Mucosa of stomach (tissue), 1 donor: ENCODE data around the gene BDNF.
"Not testable (repeated sequence)": the region's sequence is repeated elsewhere in the genome, so short reads cannot be mapped to it uniquely, and the experiment has no call there.

Experiments used
- H3K27me3 ChIP-seq: one replicate; pipeline ENCODE4 v1.7.0; 2013; ENCODE audit warnings: mild to moderate bottlenecking, low read length; ENCODE audit not compliant: control insufficient read depth, insufficient read depth
- H3K36me3 ChIP-seq: one replicate; pipeline ENCODE4 v1.7.0; 2013; ENCODE audit warnings: low read length; ENCODE audit not compliant: control insufficient read depth, insufficient read depth
- H3K4me1 ChIP-seq: one replicate; pipeline ENCODE4 v1.7.0; 2013; ENCODE audit warnings: mild to moderate bottlenecking, low read length; ENCODE audit not compliant: control insufficient read depth, insufficient read depth
- H3K4me3 ChIP-seq: one replicate; pipeline ENCODE4 v1.7.0; 2013; ENCODE audit warnings: low read length
- H3K9ac ChIP-seq: one replicate; pipeline ENCODE4 v1.7.0; 2013; ENCODE audit warnings: mild to moderate bottlenecking, low read length, moderate library complexity
- H3K9me3 ChIP-seq: one replicate; pipeline ENCODE4 v1.7.0; 2013; ENCODE audit warnings: mild to moderate bottlenecking, low read length, moderate library complexity; ENCODE audit not compliant: control insufficient read depth
- donor health status: Pancreatic carcinoma.

Gene BDNF

DNA sequence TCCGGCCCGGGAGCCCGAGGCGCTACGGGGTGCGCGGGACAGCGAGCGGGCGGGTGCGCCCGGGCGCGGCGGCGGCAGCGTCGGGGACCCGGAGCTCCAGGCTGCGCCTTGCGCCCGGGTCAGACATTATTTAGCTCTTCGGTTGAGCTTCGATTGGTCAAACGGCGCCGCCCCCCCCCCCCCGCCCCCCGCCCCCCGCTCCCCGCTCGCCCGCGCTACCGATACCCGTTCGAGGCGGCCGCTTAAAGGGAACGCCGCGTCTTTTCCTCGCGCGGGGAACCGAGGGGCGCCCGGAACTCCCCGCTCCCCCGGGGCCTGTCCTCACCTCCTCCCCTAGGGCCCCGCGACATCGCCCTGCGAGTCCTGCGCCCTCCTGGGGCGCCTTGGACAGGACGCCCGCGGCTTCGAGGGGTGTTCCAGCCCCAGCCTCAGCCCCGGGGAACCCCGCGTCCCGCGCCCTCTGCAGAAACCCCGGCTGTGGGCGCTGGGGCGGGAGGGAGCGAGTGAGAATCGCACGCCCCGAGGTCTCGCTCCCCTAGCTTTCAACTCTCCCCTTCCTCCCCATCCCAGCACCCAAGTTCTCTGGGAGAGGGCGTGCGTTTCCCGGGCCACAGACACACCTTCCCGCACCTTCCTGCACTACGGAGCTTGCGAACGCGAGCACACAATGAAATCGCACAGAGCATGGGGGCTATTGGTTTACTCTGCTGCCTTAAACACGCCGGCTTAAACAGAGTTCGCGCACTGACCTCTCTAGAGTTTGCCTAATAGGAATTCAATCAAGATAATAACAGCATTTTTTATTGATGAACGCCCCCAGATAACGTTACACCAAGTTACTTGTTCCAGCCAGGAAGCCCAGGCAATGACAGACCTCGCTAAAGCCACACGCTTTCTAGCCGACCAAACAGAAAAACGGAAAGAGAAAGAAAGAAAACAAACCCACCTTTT, at the start of gene BDNF:
TSS of gene BDNF (minus strand) at position 105 of the 951 bp plus-strand sequence. CDS start 41,891 bp downstream, outside the sequence.
- Histone ChIP-seq H3K27me3 (peaks cover 58% of the 10 kb centered on the region), H3K4me1 (peaks cover 15% of the 10 kb centered on the region), H3K9ac (peak within 1 kb of the TSS; percentile 19), H3K36me3 (no peaks in the 10 kb centered on the region), H3K4me3 (peak within 1 kb of the TSS; percentile 39), H3K9me3 (no peaks in the 10 kb centered on the region)

DNA sequence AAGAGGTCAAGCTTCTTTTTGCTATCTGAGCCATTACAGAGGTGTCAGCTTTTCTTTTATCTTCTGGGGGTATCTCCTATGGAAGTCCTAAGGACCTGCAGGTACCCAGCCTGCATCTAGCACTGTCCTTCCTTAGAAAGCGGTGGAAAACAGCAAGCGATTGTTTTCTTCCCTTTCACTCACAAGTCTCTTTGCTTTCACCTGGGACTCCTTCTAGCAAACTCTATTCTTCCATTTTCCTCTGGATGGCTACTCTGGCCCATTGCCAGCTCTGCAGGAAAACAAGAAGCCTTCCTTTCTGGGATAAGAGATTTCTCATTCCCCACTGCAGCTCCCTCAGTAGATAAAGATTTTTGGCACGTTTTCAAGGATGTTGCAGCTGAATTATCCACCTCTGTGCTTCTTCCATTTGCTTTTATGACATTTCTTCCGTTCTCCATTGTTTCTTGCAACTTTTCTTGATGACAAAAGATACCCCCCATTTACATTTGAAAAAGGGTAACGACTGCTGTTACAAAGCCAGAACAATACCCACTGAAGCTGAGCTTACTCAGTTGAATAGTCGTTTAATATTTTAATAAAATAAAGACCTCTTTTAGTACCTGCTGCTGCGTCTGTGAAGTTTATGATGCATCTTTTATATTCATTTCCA, 40.2 kb upstream of the BDNF start:
- no peak overlapping the region for H3K4me3 ChIP-seq
- H3K4me1 ChIP-seq, result no peaks in the 10 kb centered on the region
- no peaks in the 10 kb centered on the region for H3K9me3 ChIP-seq
- H3K9ac ChIP-seq, result no peak overlapping the region
- H3K27me3 ChIP-seq, result no peaks in the 10 kb centered on the region
- no peaks in the 10 kb centered on the region for H3K36me3 ChIP-seq

DNA sequence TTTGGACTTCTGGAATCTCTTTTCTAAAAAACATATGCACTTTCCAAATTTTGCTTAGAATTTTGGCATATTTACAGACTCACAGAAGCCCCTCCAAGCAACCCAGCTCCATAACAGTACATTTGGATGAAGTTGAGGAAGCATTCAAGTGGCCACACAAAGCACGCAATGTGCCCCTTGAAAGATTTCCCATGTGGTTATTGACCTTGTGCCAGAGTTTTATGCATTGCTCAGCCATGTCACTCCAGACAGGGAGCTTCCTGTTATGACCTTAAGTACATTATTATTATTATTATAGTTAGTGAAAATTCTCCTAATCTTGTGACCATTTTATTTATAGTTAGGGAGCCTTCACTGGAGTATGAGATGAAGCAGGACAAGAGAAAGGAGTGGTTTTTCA, 35.0 kb upstream of the BDNF start:
- no peaks in the 10 kb centered on the region for H3K9me3 ChIP-seq
- no peaks in the 10 kb centered on the region for H3K27me3 ChIP-seq
- no peaks in the 10 kb centered on the region for H3K36me3 ChIP-seq
- H3K9ac ChIP-seq, result no peak overlapping the region
- H3K4me3 ChIP-seq, result no peak overlapping the region
- no peaks in the 10 kb centered on the region for H3K4me1 ChIP-seq

GRCh38 chr11:27731803-27732202, 31.5 kb upstream of the BDNF start:
- not testable (repeated sequence) for H3K4me3 ChIP-seq, H3K9ac ChIP-seq, H3K4me1 ChIP-seq, H3K27me3 ChIP-seq, H3K9me3 ChIP-seq, H3K36me3 ChIP-seq

DNA sequence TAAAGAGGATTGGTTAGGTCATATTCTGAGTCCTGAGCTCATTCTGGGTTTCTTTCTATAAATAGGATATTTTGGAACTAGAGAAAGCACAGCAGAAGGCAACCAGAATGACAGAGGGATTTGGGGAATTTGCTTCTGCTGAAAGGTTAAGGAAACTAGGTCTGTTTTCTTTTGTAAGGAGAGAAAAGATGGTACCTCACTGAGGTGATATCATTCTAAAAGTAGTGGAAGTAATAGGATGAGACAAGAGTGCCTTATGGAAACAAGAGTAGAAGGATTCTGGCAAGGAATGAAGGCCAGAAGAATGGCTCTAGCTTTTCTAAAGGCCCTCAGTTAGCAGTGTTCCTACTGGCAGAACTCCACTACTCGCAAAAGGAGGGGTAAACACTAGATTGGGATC, 26.7 kb upstream of the BDNF start:
- Histone ChIP-seq H3K36me3 (no peaks in the 10 kb centered on the region), H3K9ac (no peak overlapping the region), H3K27me3 (peaks cover 21% of the 10 kb centered on the region), H3K9me3 (no peaks in the 10 kb centered on the region), H3K4me3 (no peak overlapping the region), H3K4me1 (peaks cover 7% of the 10 kb centered on the region)

GRCh38 chr11:27723687-27724086, 23.4 kb upstream of the BDNF start:
- H3K36me3 ChIP-seq, result no peaks in the 10 kb centered on the region
- no peaks in the 10 kb centered on the region for H3K9me3 ChIP-seq
- H3K4me3 ChIP-seq, result no peak overlapping the region
- no peak overlapping the region for H3K9ac ChIP-seq
- peaks cover 11% of the 10 kb centered on the region for H3K4me1 ChIP-seq
- H3K27me3 ChIP-seq, result peaks cover 53% of the 10 kb centered on the region

GRCh38 chr11:27722953-27723344, 22.7 kb upstream of the BDNF start:
- H3K9me3 ChIP-seq, result no peaks in the 10 kb centered on the region
- no peaks in the 10 kb centered on the region for H3K36me3 ChIP-seq
- peaks cover 58% of the 10 kb centered on the region for H3K27me3 ChIP-seq
- H3K4me3 ChIP-seq, result no peak overlapping the region
- no peak overlapping the region for H3K9ac ChIP-seq
- H3K4me1 ChIP-seq, result peaks cover 11% of the 10 kb centered on the region

- H3K9ac ChIP-seq, result no peak overlapping the region
- peaks cover 11% of the 10 kb centered on the region for H3K4me1 ChIP-seq
- H3K9me3 ChIP-seq, result no peaks in the 10 kb centered on the region
- no peaks in the 10 kb centered on the region for H3K36me3 ChIP-seq
- H3K4me3 ChIP-seq, result no peak overlapping the region
- H3K27me3 ChIP-seq, result peaks cover 64% of the 10 kb centered on the region
Observed at GRCh38 chr11:27722117-27722952, 22.1 kb upstream of the BDNF start.

GRCh38 chr11:27721264-27722116, 21.2 kb upstream of the BDNF start:
- Histone ChIP-seq H3K27me3 (peaks cover 70% of the 10 kb centered on the region), H3K4me1 (peaks cover 11% of the 10 kb centered on the region), H3K4me3 (no peak overlapping the region), H3K9ac (no peak overlapping the region), H3K36me3 (no peaks in the 10 kb centered on the region), H3K9me3 (no peaks in the 10 kb centered on the region)

DNA sequence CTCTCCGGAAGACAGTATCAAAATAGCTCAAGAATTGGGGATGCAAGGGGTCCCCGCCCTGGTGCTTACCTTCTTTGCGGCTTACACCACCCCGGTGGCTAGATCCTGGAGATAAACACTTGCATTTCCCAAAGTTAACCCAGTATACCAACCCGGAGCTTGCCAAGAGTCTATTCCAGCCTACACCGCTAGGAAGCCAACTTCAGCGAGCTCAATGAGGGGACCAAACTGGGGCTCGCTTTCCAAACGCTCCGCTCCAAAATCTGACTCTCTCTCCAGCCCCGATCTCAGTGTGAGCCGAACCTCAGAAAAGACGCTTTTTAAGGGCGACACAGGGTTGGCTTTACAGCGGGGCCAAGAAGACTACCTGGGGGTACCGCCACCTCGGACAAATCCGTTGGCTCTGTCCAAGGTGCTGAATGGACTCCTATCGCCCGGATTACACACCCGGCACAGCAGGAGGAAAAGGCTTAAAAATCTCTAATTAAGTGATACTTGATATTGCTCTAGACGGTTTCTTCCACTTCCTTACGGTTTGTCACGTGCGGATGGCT, 20.1 kb upstream of the BDNF start:
- peaks cover 11% of the 10 kb centered on the region for H3K4me1 ChIP-seq
- no peaks in the 10 kb centered on the region for H3K9me3 ChIP-seq
- no peaks in the 10 kb centered on the region for H3K36me3 ChIP-seq
- peaks cover 70% of the 10 kb centered on the region for H3K27me3 ChIP-seq
- H3K9ac ChIP-seq, result no peak overlapping the region
- no peak overlapping the region for H3K4me3 ChIP-seq

GRCh38 chr11:27719546-27719925, 19.3 kb upstream of the BDNF start:
- peaks cover 70% of the 10 kb centered on the region for H3K27me3 ChIP-seq

More at GRCh38 chr11:27719546-27719925, 19.3 kb upstream of the BDNF start:
- Histone ChIP-seq H3K9me3 (no peaks in the 10 kb centered on the region), H3K4me3 (no peak overlapping the region), H3K9ac (no peak overlapping the region), H3K4me1 (peaks cover 11% of the 10 kb centered on the region), H3K36me3 (no peaks in the 10 kb centered on the region)
